HEK293 (cell line): ENCODE measurements around the gene LRFN4.

Source experiments
- CTCF ChIA-PET: fragments of 350-600 bp; formaldehyde crosslinking; extraction: SDS; loops from one replicate; lab custom pipeline; 2021; ENCODE audit warnings: antibody characterized with exemption; lab: Yijun Ruan, JAX
- POLR2A ChIA-PET: fragments of 300-600 bp; formaldehyde crosslinking; extraction: SDS; loops from one replicate; lab custom pipeline; 2020; ENCODE audit warnings: antibody characterized with exemption, inconsistent platforms; lab: Yijun Ruan, JAX
- H3K27ac ChIP-seq: fragments of 200-500 bp; sonication (Bioruptor generic); 2 replicates; pipeline ENCODE4 v1.5.1; 2014; ENCODE audit warnings: low read depth, low read length, control low read depth, inconsistent platforms; ENCODE audit errors: extremely low read depth
- H3K36me3 ChIP-seq, 2 experiments: fragments of 200-500 bp in 1 of 2; sonication (Bioruptor generic) in 1 of 2; 1 replicate in 1 of 2; 2 replicates in 1 of 2; pipeline ENCODE4 v1.5.1; 2014 to 2017; ENCODE audit warnings: inconsistent platforms in 2 of 2, low read length in 2 of 2; ENCODE audit not compliant: control insufficient read depth in 2 of 2, insufficient read depth in 1 of 2
- H3K4me1 ChIP-seq: fragments of 200-500 bp; sonication (Bioruptor generic); 2 replicates; pipeline ENCODE4 v1.5.1; 2014; ENCODE audit warnings: mild to moderate bottlenecking, low read length, inconsistent platforms; ENCODE audit not compliant: control insufficient read depth, insufficient read depth
- H3K4me3 ChIP-seq: 2 replicates; pipeline ENCODE4 v1.5.1; 2011; ENCODE audit warnings: low read depth, mild to moderate bottlenecking, control low read depth, low read length, moderate library complexity
- H3K9me3 ChIP-seq: fragments of 200-500 bp; sonication (Bioruptor generic); 2 replicates; pipeline ENCODE4 v1.5.1; 2014; ENCODE audit warnings: low read depth, low read length, inconsistent platforms; ENCODE audit not compliant: control insufficient read depth, insufficient read depth
- SCRT1 ChIP-seq: fragments of 450-650 bp; formaldehyde crosslinking; IDR thresholded peaks from 2 replicates; pipeline ENCODE4 v1.5.1; 2016; ENCODE audit warnings: missing biosample characterization, missing genetic modification characterization, borderline replicate concordance
- SCRT2 ChIP-seq: fragments of 450-650 bp; formaldehyde crosslinking; IDR thresholded peaks from 2 replicates; pipeline ENCODE4 v1.5.1; 2016; ENCODE audit warnings: missing biosample characterization, missing genetic modification characterization
- SP2 ChIP-seq: fragments of 450-650 bp; formaldehyde crosslinking; IDR thresholded peaks from 2 replicates; pipeline ENCODE4 v1.5.1; 2016; ENCODE audit warnings: missing biosample characterization, missing genetic modification characterization
- ZBTB48 ChIP-seq: fragments of 450-650 bp; formaldehyde crosslinking; IDR thresholded peaks from 2 replicates; pipeline ENCODE4 v1.5.1; 2016; ENCODE audit warnings: missing biosample characterization, missing genetic modification characterization
- ZBTB8A ChIP-seq: fragments of 450-650 bp; formaldehyde crosslinking; IDR thresholded peaks from 2 replicates; pipeline ENCODE4 v1.5.1; 2016; ENCODE audit warnings: missing biosample characterization, missing genetic modification characterization
- ZNF292 ChIP-seq: fragments of 450-650 bp; formaldehyde crosslinking; IDR thresholded peaks from 2 replicates; pipeline ENCODE4 v1.5.1; 2016; ENCODE audit warnings: low read depth, missing biosample characterization, missing genetic modification characterization, borderline replicate concordance
- ZNF335 ChIP-seq: fragments of 450-650 bp; formaldehyde crosslinking; conservative IDR thresholded peaks from 2 replicates; pipeline ENCODE4 v1.5.1; 2016; ENCODE audit warnings: missing biosample characterization, missing genetic modification characterization
- ZNF350 ChIP-seq: fragments of 450-650 bp; formaldehyde crosslinking; IDR thresholded peaks from 2 replicates; pipeline ENCODE4 v1.5.0; 2017; ENCODE audit warnings: missing biosample characterization, mild to moderate bottlenecking, missing genetic modification characterization
- ZNF404 ChIP-seq: fragments of 450-650 bp; formaldehyde crosslinking; IDR thresholded peaks from 2 replicates; pipeline ENCODE4 v1.5.1; 2017; ENCODE audit warnings: missing biosample characterization, missing genetic modification characterization
- ZNF596 ChIP-seq: fragments of 450-650 bp; IDR thresholded peaks from 2 replicates; pipeline ENCODE4 v1.5.0; 2018; ENCODE audit warnings: missing biosample characterization, mild to moderate bottlenecking, missing genetic modification characterization, moderate library complexity
- ZNF658 ChIP-seq: fragments of 450-650 bp; formaldehyde crosslinking; IDR thresholded peaks from 2 replicates; pipeline ENCODE4; 2016; ENCODE audit warnings: missing biosample characterization, missing genetic modification characterization
- ZNF677 ChIP-seq: fragments of 450-650 bp; IDR thresholded peaks from 2 replicates; pipeline ENCODE4 v1.5.0; 2018; ENCODE audit warnings: missing biosample characterization, mild to moderate bottlenecking, missing genetic modification characterization, moderate library complexity
- ZNF776 ChIP-seq: fragments of 450-650 bp; formaldehyde crosslinking; IDR thresholded peaks from 2 replicates; pipeline ENCODE4 v1.5.0; 2017; ENCODE audit warnings: missing biosample characterization, missing genetic modification characterization, borderline replicate concordance
- TF ChIP-seq, protein P1 (sequence below): fragments of 450-650 bp; formaldehyde crosslinking; conservative IDR thresholded peaks from 2 replicates; pipeline ENCODE4 v1.5.1; 2016; ENCODE audit warnings: low read depth, missing biosample characterization, missing genetic modification characterization
- TF ChIP-seq, protein P2 (sequence below): fragments of 450-650 bp; formaldehyde crosslinking; IDR thresholded peaks from 2 replicates; pipeline ENCODE4 v1.5.1; 2016; ENCODE audit warnings: missing biosample characterization, missing genetic modification characterization
- TF ChIP-seq, protein P3 (sequence below): fragments of 450-650 bp; formaldehyde crosslinking; IDR thresholded peaks from 2 replicates; pipeline ENCODE4 v1.5.1; 2016; ENCODE audit warnings: missing biosample characterization, missing genetic modification characterization
- TF ChIP-seq, protein P4 (sequence below): fragments of 450-650 bp; formaldehyde crosslinking; optimal IDR thresholded peaks from 2 replicates; pipeline ENCODE3; 2016; ENCODE audit warnings: missing biosample characterization, mild to moderate bottlenecking, missing genetic modification characterization
- TF ChIP-seq, protein P5 (sequence below): IDR thresholded peaks from 2 replicates; pipeline ENCODE4 v1.6.1; 2011; ENCODE audit warnings: mild to moderate bottlenecking, low read depth, low read length, borderline replicate concordance

LRFN4 gene

DNA sequence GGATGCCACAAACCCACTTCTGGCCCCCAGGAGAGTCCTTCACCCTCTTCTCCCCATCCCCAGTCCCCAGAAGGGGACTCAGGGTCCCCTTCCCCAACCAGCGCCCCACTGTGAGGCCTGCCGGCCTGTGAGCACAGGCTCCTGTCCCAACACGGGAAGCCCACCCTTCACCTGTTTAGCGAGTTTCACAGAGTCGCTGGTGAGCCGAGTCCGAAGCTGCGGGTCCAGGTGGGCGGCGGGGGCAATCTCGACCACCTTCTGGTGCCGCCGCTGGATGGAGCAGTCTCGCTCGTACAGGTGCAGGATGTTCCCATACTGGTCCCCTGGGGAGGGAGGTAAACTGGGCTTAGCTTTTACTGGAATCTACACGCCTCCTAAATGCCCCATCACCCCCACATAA lies 13.3 kb downstream of the LRFN4 start:
- Histone ChIP-seq H3K27ac (no peak overlapping the region), H3K4me1 (no peaks in the 10 kb centered on the region), H3K9me3 (no peaks in the 10 kb centered on the region), H3K4me3 (no peak overlapping the region), H3K36me3 (peaks cover 0 to 26% of the 10 kb centered on the region in 2 experiments; a peak in 1 of 3 replicates)
- CTCF ChIA-PET = interaction anchor here (1.0 kb wide), 1 partner anchor 106 kb away, joined by 3 read pairs; no protein-coding TSS in a partner anchor
- TF ChIP-seq ZNF776 (tag by site-specific recombination) (no peak), ZNF335 (tag by site-specific recombination) (no peak), ZNF596 (tag by site-specific recombination) (no peak), ZNF292 (tag by site-specific recombination) (no peak), ZNF404 (tag by site-specific recombination) (no peak), SCRT2 (no peak), SP2 (tag by site-specific recombination) (no peak), ZBTB8A (tag by site-specific recombination) (no peak), ZNF350 (no peak), ZBTB48 (tag by site-specific recombination) (no peak), ZNF677 (no peak), ZNF658 (tag by site-specific recombination) (no peak), SCRT1 (tag by site-specific recombination) (no peak)
- TF ChIP-seq, protein P1, sequence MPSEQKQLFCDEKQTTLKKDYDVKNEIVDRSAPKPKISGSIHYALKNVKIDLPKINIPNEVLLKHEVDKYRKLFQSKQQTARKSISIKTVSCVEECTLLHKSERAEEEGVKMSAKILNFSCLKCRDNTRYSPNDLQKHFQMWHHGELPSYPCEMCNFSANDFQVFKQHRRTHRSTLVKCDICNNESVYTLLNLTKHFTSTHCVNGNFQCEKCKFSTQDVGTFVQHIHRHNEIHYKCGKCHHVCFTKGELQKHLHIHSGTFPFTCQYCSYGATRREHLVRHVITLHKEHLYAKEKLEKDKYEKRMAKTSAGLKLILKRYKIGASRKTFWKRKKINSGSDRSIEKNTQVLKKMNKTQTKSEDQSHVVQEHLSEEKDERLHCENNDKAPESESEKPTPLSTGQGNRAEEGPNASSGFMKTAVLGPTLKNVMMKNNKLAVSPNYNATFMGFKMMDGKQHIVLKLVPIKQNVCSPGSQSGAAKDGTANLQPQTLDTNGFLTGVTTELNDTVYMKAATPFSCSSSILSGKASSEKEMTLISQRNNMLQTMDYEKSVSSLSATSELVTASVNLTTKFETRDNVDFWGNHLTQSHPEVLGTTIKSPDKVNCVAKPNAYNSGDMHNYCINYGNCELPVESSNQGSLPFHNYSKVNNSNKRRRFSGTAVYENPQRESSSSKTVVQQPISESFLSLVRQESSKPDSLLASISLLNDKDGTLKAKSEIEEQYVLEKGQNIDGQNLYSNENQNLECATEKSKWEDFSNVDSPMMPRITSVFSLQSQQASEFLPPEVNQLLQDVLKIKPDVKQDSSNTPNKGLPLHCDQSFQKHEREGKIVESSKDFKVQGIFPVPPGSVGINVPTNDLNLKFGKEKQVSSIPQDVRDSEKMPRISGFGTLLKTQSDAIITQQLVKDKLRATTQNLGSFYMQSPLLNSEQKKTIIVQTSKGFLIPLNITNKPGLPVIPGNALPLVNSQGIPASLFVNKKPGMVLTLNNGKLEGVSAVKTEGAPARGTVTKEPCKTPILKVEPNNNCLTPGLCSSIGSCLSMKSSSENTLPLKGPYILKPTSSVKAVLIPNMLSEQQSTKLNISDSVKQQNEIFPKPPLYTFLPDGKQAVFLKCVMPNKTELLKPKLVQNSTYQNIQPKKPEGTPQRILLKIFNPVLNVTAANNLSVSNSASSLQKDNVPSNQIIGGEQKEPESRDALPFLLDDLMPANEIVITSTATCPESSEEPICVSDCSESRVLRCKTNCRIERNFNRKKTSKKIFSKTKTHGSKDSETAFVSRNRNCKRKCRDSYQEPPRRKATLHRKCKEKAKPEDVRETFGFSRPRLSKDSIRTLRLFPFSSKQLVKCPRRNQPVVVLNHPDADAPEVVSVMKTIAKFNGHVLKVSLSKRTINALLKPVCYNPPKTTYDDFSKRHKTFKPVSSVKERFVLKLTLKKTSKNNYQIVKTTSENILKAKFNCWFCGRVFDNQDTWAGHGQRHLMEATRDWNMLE = no peak
- TF ChIP-seq, protein P2, sequence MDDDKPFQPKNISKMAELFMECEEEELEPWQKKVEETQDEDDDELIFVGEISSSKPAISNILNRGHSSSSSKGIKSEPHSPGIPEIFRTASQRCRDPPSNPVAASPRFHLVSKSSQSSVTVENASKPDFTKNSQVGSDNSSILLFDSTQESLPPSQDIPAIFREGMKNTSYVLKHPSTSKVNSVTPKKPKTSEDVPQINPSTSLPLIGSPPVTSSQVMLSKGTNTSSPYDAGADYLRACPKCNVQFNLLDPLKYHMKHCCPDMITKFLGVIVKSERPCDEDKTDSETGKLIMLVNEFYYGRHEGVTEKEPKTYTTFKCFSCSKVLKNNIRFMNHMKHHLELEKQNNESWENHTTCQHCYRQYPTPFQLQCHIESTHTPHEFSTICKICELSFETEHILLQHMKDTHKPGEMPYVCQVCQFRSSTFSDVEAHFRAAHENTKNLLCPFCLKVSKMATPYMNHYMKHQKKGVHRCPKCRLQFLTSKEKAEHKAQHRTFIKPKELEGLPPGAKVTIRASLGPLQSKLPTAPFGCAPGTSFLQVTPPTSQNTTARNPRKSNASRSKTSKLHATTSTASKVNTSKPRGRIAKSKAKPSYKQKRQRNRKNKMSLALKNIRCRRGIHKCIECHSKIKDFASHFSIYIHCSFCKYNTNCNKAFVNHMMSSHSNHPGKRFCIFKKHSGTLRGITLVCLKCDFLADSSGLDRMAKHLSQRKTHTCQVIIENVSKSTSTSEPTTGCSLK (tag by site-specific recombination) = no peak
- TF ChIP-seq, protein P3, sequence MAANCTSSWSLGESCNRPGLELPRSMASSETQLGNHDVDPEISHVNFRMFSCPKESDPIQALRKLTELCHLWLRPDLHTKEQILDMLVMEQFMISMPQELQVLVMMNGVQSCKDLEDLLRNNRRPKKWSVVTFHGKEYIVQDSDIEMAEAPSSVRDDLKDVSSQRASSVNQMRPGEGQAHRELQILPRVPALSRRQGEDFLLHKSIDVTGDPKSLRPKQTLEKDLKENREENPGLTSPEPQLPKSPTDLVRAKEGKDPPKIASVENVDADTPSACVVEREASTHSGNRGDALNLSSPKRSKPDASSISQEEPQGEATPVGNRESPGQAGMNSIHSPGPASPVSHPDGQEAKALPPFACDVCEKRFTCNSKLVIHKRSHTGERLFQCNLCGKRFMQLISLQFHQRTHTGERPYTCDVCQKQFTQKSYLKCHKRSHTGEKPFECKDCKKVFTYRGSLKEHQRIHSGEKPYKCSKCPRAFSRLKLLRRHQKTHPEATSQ (tag by site-specific recombination) = no peak
- TF ChIP-seq, protein P4, sequence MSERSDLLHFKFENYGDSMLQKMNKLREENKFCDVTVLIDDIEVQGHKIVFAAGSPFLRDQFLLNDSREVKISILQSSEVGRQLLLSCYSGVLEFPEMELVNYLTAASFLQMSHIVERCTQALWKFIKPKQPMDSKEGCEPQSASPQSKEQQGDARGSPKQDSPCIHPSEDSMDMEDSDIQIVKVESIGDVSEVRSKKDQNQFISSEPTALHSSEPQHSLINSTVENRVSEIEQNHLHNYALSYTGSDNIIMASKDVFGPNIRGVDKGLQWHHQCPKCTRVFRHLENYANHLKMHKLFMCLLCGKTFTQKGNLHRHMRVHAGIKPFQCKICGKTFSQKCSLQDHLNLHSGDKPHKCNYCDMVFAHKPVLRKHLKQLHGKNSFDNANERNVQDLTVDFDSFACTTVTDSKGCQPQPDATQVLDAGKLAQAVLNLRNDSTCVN (tag by site-specific recombination) = no peak
- TF ChIP-seq, protein P5, sequence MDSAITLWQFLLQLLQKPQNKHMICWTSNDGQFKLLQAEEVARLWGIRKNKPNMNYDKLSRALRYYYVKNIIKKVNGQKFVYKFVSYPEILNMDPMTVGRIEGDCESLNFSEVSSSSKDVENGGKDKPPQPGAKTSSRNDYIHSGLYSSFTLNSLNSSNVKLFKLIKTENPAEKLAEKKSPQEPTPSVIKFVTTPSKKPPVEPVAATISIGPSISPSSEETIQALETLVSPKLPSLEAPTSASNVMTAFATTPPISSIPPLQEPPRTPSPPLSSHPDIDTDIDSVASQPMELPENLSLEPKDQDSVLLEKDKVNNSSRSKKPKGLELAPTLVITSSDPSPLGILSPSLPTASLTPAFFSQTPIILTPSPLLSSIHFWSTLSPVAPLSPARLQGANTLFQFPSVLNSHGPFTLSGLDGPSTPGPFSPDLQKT = no peak
- TF ChIP-seq, all 188 proteins: peak for 0
- POLR2A ChIA-PET = no interaction called here
